ENCODE data around the gene BCOR.

DNA sequence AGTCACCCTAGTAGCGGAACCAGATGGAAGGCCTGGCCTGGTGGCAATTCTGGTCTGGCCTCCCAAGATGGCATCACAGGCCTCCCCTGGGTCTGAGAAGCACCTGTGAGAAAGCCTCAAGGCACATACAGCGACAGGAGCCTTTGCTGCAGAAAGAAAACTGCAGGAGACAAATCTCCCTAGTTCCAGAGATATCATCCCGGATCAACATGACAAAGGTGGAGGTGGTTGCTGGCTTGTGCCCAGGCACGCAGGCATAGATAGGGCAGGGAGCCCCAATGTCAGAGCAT, 93.6 kb downstream of the BCOR start:
- TF ChIP-seq EZH2 (IDR thresholded peaks at IDR 0.05; ENCODE audit: borderline replicate concordance, low read length), result no peak
- no peak for TF ChIP-seq CTCF (conservative IDR thresholded peaks at IDR 0.05 in 1 of 2, IDR thresholded peaks at IDR 0.05 in 1 of 2; ENCODE audit: extremely low read depth in 1 of 2, insufficient read depth in 1 of 2, low read depth in 1 of 2, low read length in 2 of 2)
